ENCODE data around the gene CALN1.

GRCh38 chr7:72211175-72211574, 201.0 kb downstream of the CALN1 start:
- TF ChIP-seq POLR2A (IDR thresholded peaks at IDR 0.05; ENCODE audit: low read depth, low read length) (no peak), POLR2AphosphoS5 (IDR thresholded peaks at IDR 0.05; ENCODE audit: low read depth, low read length) (no peak)
